Mesendoderm (in vitro differentiated cells): Measurements from ENCODE around the gene TMEM158.
A peak's percentile ranks its signal among the peaks of the same experiment; 100 is the strongest.

Source experiments
- DNase-seq: peaks from one replicate; pipeline ENCODE4 v3.0.0; 2013
- H2AK5ac ChIP-seq: 2 replicates; pipeline ENCODE4 v1.6.1; 2013; ENCODE audit warnings: low read length, inconsistent platforms
- H2BK120ac ChIP-seq: 2 replicates; pipeline ENCODE4 v1.6.1; 2013; ENCODE audit warnings: low read depth, mild to moderate bottlenecking, low read length, moderate library complexity, mixed read lengths
- H2BK15ac ChIP-seq: replicated peaks from 2 replicates; pipeline ENCODE4 v1.6.1; 2013; ENCODE audit warnings: low read depth, mild to moderate bottlenecking, moderate library complexity
- H2BK5ac ChIP-seq: 2 replicates; pipeline ENCODE4 v1.6.1; 2013; ENCODE audit warnings: low read length, inconsistent platforms
- H3K18ac ChIP-seq: 2 replicates; pipeline ENCODE4 v1.6.1; 2013; ENCODE audit warnings: mild to moderate bottlenecking, low read length, mixed read lengths
- H3K23ac ChIP-seq: one replicate; pipeline ENCODE4 v1.6.1; 2013; ENCODE audit warnings: low read length
- H3K27ac ChIP-seq: 2 replicates; pipeline ENCODE4 v1.5.1; 2013; ENCODE audit warnings: low read depth, mild to moderate bottlenecking, inconsistent platforms, low read length, moderate library complexity
- H3K27me3 ChIP-seq: 2 replicates; pipeline ENCODE4 v1.6.1; 2013; ENCODE audit warnings: low read length, control low read depth, mild to moderate bottlenecking, inconsistent platforms; ENCODE audit not compliant: insufficient read depth, poor library complexity
- H3K36me3 ChIP-seq: 2 replicates; pipeline ENCODE4 v1.6.1; 2013; ENCODE audit warnings: low read length, inconsistent platforms; ENCODE audit not compliant: control insufficient read depth, insufficient read depth
- H3K4ac ChIP-seq: one replicate; pipeline ENCODE4 v1.6.1; 2013; ENCODE audit warnings: low read depth, mild to moderate bottlenecking, low read length, moderate library complexity
- H3K4me1 ChIP-seq: 2 replicates; pipeline ENCODE4 v1.6.1; 2013; ENCODE audit warnings: low read depth, low read length, inconsistent platforms; ENCODE audit not compliant: control insufficient read depth
- H3K4me2 ChIP-seq: 2 replicates; pipeline ENCODE4 v1.6.1; 2013; ENCODE audit warnings: low read length
- H3K4me3 ChIP-seq: 2 replicates; pipeline ENCODE4 v1.5.1; 2013; ENCODE audit warnings: mild to moderate bottlenecking, low read length
- H3K56ac ChIP-seq: one replicate; pipeline ENCODE4 v1.6.1; 2013; ENCODE audit warnings: low read length
- H3K79me1 ChIP-seq: 2 replicates; pipeline ENCODE4 v1.6.1; 2013; ENCODE audit warnings: low read length, inconsistent platforms
- H3K79me2 ChIP-seq: 2 replicates; pipeline ENCODE4 v1.6.1; 2013; ENCODE audit warnings: mild to moderate bottlenecking, low read length; ENCODE audit not compliant: control insufficient read depth, insufficient read depth
- H3K9ac ChIP-seq: 2 replicates; pipeline ENCODE4 v1.6.1; 2013; ENCODE audit warnings: low read length, inconsistent platforms
- H4K5ac ChIP-seq: one replicate; pipeline ENCODE4 v1.6.1; 2013; ENCODE audit warnings: low read length
- H4K8ac ChIP-seq: one replicate; pipeline ENCODE4 v1.6.1; 2013; ENCODE audit warnings: low read depth, mild to moderate bottlenecking, control low read depth, low read length, moderate library complexity
- WGBS: extraction: QIAGEN DNeasy Blood & Tissue Kit; methylation state at CpG from one replicate; pipeline ENCODE4 v1.1.7; 2013; ENCODE audit warnings: low lambda C conversion rate, missing lambda C conversion rate; ENCODE audit not compliant: insufficient coverage; ENCODE audit errors: extremely low coverage; 5-methylcytosine and 5-hydroxymethylcytosine counted together

Gene TMEM158

GRCh38 chr3:45239254-45239653, 13.2 kb upstream of the TMEM158 start:
- Histone ChIP-seq H3K79me2 (no peaks in the 10 kb centered on the region), H3K23ac (no peak overlapping the region), H3K27me3 (peaks cover 14% of the 10 kb centered on the region), H3K4me1 (no peaks in the 10 kb centered on the region), H3K4me3 (no peak overlapping the region), H4K5ac (no peak overlapping the region), H3K56ac (no peak overlapping the region), H4K8ac (no peak overlapping the region), H3K4me2 (no peak overlapping the region), H3K36me3 (no peaks in the 10 kb centered on the region), H3K4ac (no peak overlapping the region), H3K27ac (no peak overlapping the region), H2BK120ac (no peak overlapping the region), H2BK5ac (no peak overlapping the region), H3K79me1 (no peaks in the 10 kb centered on the region), H3K9ac (no peak overlapping the region), H3K18ac (no peak overlapping the region), H2AK5ac (no peak overlapping the region), H2BK15ac (no peak overlapping the region)
- no peak for DNase-seq
- no CpG with 5 or more reads among the region's 4 CpGs for whole genome bisulfite sequencing

DNA sequence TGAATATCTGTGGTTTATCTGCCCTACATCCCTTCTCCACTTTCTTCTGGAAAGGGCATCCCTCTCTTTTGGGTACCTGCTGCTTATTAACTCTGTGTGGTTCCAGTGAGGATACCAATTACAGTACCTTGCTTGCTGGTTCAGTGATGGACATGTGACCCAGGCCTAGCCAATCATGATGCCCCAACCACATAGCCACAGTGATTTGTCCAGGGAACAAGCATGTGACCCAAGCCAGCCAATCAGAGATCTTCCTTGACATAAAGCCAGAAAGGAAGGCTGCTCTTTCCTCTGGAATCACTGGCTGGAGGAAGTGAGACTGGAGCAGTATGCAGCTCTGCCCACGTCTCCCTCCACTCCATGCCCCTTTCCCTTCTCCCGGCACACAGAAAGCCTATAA, 10.9 kb upstream of the TMEM158 start:
- Histone ChIP-seq H4K5ac (no peak overlapping the region), H3K23ac (no peak overlapping the region), H3K9ac (no peak overlapping the region), H3K4ac (no peak overlapping the region), H2BK5ac (no peak overlapping the region), H3K4me2 (no peak overlapping the region), H2AK5ac (no peak overlapping the region), H3K27me3 (peaks cover 14% of the 10 kb centered on the region), H3K27ac (no peak overlapping the region), H3K4me1 (no peaks in the 10 kb centered on the region), H3K36me3 (no peaks in the 10 kb centered on the region), H3K56ac (no peak overlapping the region), H4K8ac (no peak overlapping the region), H3K18ac (no peak overlapping the region), H3K4me3 (no peak overlapping the region), H3K79me1 (no peaks in the 10 kb centered on the region), H2BK120ac (no peak overlapping the region), H3K79me2 (no peaks in the 10 kb centered on the region), H2BK15ac (no peak overlapping the region)
- no CpG with 5 or more reads among the region's 2 CpGs for WGBS
- peak; percentile 40 for DNase-seq

- no peak overlapping the region for H3K4ac ChIP-seq
- H3K4me1 ChIP-seq, result no peaks in the 10 kb centered on the region
- no peak overlapping the region for H3K9ac ChIP-seq
- WGBS, result no CpG with 5 or more reads among the region's 2 CpGs
- H2AK5ac ChIP-seq, result no peak overlapping the region
- H3K79me1 ChIP-seq, result no peaks in the 10 kb centered on the region
- no peak overlapping the region for H4K5ac ChIP-seq
- no peak overlapping the region for H2BK120ac ChIP-seq
- peaks cover 12% of the 10 kb centered on the region for H3K27me3 ChIP-seq
- no peaks in the 10 kb centered on the region for H3K79me2 ChIP-seq
- DNase-seq, result no peak
- no peaks in the 10 kb centered on the region for H3K36me3 ChIP-seq
- no peak overlapping the region for H3K4me2 ChIP-seq
- no peak overlapping the region for H2BK5ac ChIP-seq
- no peak overlapping the region for H3K18ac ChIP-seq
- H3K4me3 ChIP-seq, result no peak overlapping the region
- H4K8ac ChIP-seq, result no peak overlapping the region
- H3K23ac ChIP-seq, result no peak overlapping the region
- no peak overlapping the region for H3K27ac ChIP-seq
- no peak overlapping the region for H3K56ac ChIP-seq
- H2BK15ac ChIP-seq, result no peak overlapping the region
Observed at GRCh38 chr3:45235409-45235808, 9.3 kb upstream of the TMEM158 start.

GRCh38 chr3:45234250-45234649, 8.2 kb upstream of the TMEM158 start:
- no peak overlapping the region for H3K18ac ChIP-seq
- no peak overlapping the region for H4K5ac ChIP-seq
- no peak overlapping the region for H2AK5ac ChIP-seq
- peaks cover 1% of the 10 kb centered on the region for H3K27me3 ChIP-seq
- H3K9ac ChIP-seq, result no peak overlapping the region
- H3K23ac ChIP-seq, result no peak overlapping the region
- H3K4me3 ChIP-seq, result no peak overlapping the region
- H3K4me2 ChIP-seq, result no peak overlapping the region
- no peak overlapping the region for H3K27ac ChIP-seq
- no peaks in the 10 kb centered on the region for H3K36me3 ChIP-seq
- WGBS, result no CpG with 5 or more reads among the region's 1 CpG
- H3K4me1 ChIP-seq, result no peaks in the 10 kb centered on the region
- H2BK15ac ChIP-seq, result no peak overlapping the region
- H3K79me1 ChIP-seq, result no peaks in the 10 kb centered on the region
- no peak for DNase-seq
- no peak overlapping the region for H2BK120ac ChIP-seq
- no peak overlapping the region for H3K56ac ChIP-seq
- H2BK5ac ChIP-seq, result no peak overlapping the region
- no peaks in the 10 kb centered on the region for H3K79me2 ChIP-seq
- H3K4ac ChIP-seq, result no peak overlapping the region
- no peak overlapping the region for H4K8ac ChIP-seq

- no peak for DNase-seq
- Histone ChIP-seq H3K4ac (no peak overlapping the region), H4K8ac (no peak overlapping the region), H3K9ac (no peak overlapping the region), H3K36me3 (no peaks in the 10 kb centered on the region), H3K27me3 (no peaks in the 10 kb centered on the region), H3K27ac (no peak overlapping the region), H3K4me2 (no peak overlapping the region), H4K5ac (no peak overlapping the region), H2BK120ac (no peak overlapping the region), H2BK15ac (no peak overlapping the region), H3K79me2 (no peaks in the 10 kb centered on the region), H2AK5ac (no peak overlapping the region), H3K79me1 (no peaks in the 10 kb centered on the region), H2BK5ac (no peak overlapping the region), H3K23ac (no peak overlapping the region), H3K18ac (no peak overlapping the region), H3K56ac (no peak overlapping the region), H3K4me1 (no peaks in the 10 kb centered on the region), H3K4me3 (no peak overlapping the region)
Observed at GRCh38 chr3:45232521-45232920, 6.4 kb upstream of the TMEM158 start.

DNA sequence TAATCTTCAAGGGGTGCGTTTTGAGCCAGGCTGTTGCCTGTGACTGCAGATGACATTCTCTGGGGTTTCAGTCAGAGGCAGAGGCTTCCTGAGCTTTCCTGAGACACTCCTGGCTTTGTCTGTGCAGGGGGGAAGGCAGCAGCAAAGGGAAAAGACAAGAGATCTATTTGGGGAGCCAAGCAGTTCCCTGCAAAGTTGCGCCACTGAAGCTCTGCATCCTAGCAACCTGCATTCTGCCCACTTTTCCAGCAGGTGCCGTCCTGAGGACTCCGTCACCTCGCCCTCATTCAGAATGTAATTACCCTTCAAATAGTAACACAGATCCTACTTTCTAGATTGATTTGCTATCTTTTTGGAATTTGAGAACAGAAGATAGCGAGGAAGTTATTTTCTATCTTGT, 1.9 kb upstream of the TMEM158 start:
- DNase-seq, result no peak
- H3K27ac ChIP-seq, result no peak overlapping the region
- H3K79me2 ChIP-seq, result no peaks in the 10 kb centered on the region
- no peaks in the 10 kb centered on the region for H3K79me1 ChIP-seq
- H3K4me1 ChIP-seq, result peaks cover 2% of the 10 kb centered on the region
- H2BK15ac ChIP-seq, result no peak overlapping the region
- H3K18ac ChIP-seq, result no peak overlapping the region
- H3K9ac ChIP-seq, result no peak overlapping the region
- no peaks in the 10 kb centered on the region for H3K36me3 ChIP-seq
- no peak overlapping the region for H3K23ac ChIP-seq
- no peak overlapping the region for H3K56ac ChIP-seq
- H3K4me2 ChIP-seq, result no peak overlapping the region
- H3K4ac ChIP-seq, result no peak overlapping the region
- H2AK5ac ChIP-seq, result no peak overlapping the region
- no peak overlapping the region for H2BK5ac ChIP-seq
- no peak overlapping the region for H4K5ac ChIP-seq
- WGBS, result no CpG with 5 or more reads among the region's 6 CpGs
- H3K27me3 ChIP-seq, result peaks cover 4% of the 10 kb centered on the region
- H4K8ac ChIP-seq, result no peak overlapping the region
- no peak overlapping the region for H2BK120ac ChIP-seq
- no peak overlapping the region for H3K4me3 ChIP-seq
